Vagina (tissue), 2 donors: Measurements from ENCODE around the gene BICD1. TPM values are rescaled to one million over a fixed set of nuclear protein-coding genes. Genes with fewer than 3 reads are reported as not detected.
A peak's percentile ranks its signal among the peaks of the same experiment; 100 is the strongest.

ENCODE experiments used
- DNase-seq, 2 donors: peaks; one replicate each; pipeline ENCODE4 v3.0.0-alpha.2; 2017; ENCODE audit errors: extremely low spot score in 2 of 2
- H3K27ac ChIP-seq: fragments of 200-600 bp; sonication (generic); one replicate; pipeline ENCODE4 v1.5.1; 2019
- H3K27me3 ChIP-seq: fragments of 200-600 bp; sonication (generic); one replicate; pipeline ENCODE4 v1.5.1; 2019
- H3K36me3 ChIP-seq, 2 donors: fragments of 200-600 bp; sonication (generic); one replicate each; pipeline ENCODE4 v1.5.1; 2017 to 2019
- H3K4me1 ChIP-seq: fragments of 200-600 bp; sonication (generic); one replicate; pipeline ENCODE4 v1.5.1; 2019
- H3K4me3 ChIP-seq, 2 donors: fragments of 200-600 bp; sonication (generic); 1 replicate in 1 of 2; 2 replicates in 1 of 2; pipeline ENCODE4 v1.5.1; 2016 to 2019
- H3K9me3 ChIP-seq: fragments of 200-600 bp; sonication (generic); one replicate; pipeline ENCODE4 v1.5.1; 2019
- POLR2A ChIP-seq, 2 donors: fragments of 450-650 bp; IDR thresholded peaks; one replicate each; pipeline ENCODE4 v1.6.1; 2017; ENCODE audit warnings: antibody characterized with exemption in 2 of 2, mild to moderate bottlenecking in 2 of 2, moderate library complexity in 2 of 2
- POLR2AphosphoS5 ChIP-seq, 2 donors: sonication (generic); formaldehyde crosslinking; IDR thresholded peaks; one replicate each; pipeline ENCODE4 v1.9.0; 2017; ENCODE audit warnings: antibody characterized with exemption in 2 of 2, mild to moderate bottlenecking in 2 of 2, low read depth in 1 of 2; ENCODE audit not compliant: insufficient read depth in 1 of 2
- intact Hi-C: fragments of 100-400 bp; cut with DNase I; formaldehyde crosslinking; loops from one replicate; pipeline ENCODE4 v1.15.1; 2023
- total RNA-seq: library from RNA; depleted of rRNA; stranded (reverse); fragments of >200 nt; gene quantifications from one replicate; pipeline ENCODE4 v1.2.3, GENCODE V29; 2016
- TF ChIP-seq, protein P1 (sequence below), 3 experiments: fragments of 450-650 bp in 2 of 3; fragments of 200-600 bp in 1 of 3; sonication (generic) in 1 of 3; IDR thresholded peaks; one replicate each; pipeline ENCODE4 v1.5.1; 2017 to 2019; ENCODE audit warnings: antibody characterized with exemption in 3 of 3, mild to moderate bottlenecking in 2 of 3, moderate library complexity in 2 of 3

The BICD1 gene
- 19.6 TPM for total RNA-seq

DNA sequence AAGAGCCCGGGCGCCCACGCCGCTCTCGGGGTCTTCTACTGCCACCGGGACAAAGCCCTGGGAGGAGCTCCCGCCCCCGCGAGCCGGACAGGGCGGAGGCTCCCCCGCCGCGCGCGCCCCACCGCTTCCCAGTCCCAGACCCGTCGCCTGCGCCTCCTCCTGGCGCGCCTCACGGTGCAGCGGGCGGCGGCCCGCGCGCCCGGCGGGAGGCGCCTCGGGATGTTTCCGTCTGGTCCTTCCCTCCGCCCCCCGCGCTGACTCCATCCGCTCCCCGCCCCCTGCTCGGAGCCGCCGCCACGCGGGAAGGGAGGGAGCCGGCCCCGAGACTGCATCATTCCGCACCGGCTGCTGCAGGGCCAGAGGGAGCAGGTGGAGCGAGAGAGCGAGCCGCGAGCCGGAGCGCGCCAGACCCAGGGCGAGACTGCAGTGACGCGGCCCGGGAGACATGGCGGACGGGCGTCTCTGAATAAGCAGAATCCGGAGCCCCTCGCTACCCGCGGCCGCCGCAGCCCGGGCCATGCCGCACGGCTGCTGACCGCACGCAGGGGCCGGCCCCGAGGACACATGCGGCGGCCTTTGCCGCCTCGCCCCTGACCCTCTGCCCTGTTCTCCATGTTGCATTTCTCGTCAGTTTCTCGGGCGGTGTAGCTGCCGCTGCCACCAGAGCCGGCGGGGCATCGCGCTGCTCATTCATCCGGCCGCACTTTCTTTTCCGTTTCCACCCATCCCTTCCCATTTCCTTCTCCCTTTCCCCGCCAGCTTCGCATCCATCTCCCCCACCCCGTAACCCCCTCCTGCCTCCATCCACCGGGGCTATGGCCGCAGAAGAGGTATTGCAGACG is at the start of gene BICD1:
Gene BICD1 (plus strand): TSS at position 331 of the 842 bp plus-strand sequence. CDS start 485 bp downstream, at position 816.
- intact Hi-C loops, result loop anchor here (10.0 kb wide), 1 partner anchor 452 kb away; the partner anchor contains the start of gene ETFBKMT
- H3K27me3 ChIP-seq, result no peaks in the 10 kb centered on the region
- H3K36me3 ChIP-seq, result no peaks in the 10 kb centered on the region
- peak within 1 kb of the TSS; percentile 78 to 90 for H3K4me3 ChIP-seq
- H3K9me3 ChIP-seq, result no peaks in the 10 kb centered on the region
- peak within 1 kb of the TSS; percentile 82 for H3K27ac ChIP-seq
- TF ChIP-seq POLR2AphosphoS5 (IDR thresholded peaks at IDR 0.05; ENCODE audit: insufficient read depth in 1 of 2, low read depth in 1 of 2) (peak in 1 of 2 donors; percentile 74), POLR2A (IDR thresholded peaks at IDR 0.05) (peak in 1 of 2 donors; percentile 44)
- TF ChIP-seq, protein P1, sequence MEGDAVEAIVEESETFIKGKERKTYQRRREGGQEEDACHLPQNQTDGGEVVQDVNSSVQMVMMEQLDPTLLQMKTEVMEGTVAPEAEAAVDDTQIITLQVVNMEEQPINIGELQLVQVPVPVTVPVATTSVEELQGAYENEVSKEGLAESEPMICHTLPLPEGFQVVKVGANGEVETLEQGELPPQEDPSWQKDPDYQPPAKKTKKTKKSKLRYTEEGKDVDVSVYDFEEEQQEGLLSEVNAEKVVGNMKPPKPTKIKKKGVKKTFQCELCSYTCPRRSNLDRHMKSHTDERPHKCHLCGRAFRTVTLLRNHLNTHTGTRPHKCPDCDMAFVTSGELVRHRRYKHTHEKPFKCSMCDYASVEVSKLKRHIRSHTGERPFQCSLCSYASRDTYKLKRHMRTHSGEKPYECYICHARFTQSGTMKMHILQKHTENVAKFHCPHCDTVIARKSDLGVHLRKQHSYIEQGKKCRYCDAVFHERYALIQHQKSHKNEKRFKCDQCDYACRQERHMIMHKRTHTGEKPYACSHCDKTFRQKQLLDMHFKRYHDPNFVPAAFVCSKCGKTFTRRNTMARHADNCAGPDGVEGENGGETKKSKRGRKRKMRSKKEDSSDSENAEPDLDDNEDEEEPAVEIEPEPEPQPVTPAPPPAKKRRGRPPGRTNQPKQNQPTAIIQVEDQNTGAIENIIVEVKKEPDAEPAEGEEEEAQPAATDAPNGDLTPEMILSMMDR (IDR thresholded peaks at IDR 0.05), result peak in 2 of 3 experiments; percentile 19 to 29
- DNase-seq, result peak in 1 of 2 donors; percentile 87
- peaks cover 31% of the 10 kb centered on the region for H3K4me1 ChIP-seq

- H3K9me3 ChIP-seq, result no peaks in the 10 kb centered on the region
- no peak overlapping the region for H3K27ac ChIP-seq
- no peaks in the 10 kb centered on the region for H3K4me1 ChIP-seq
- no peak for DNase-seq
- no peaks in the 10 kb centered on the region for H3K36me3 ChIP-seq
- TF ChIP-seq, protein P1 (IDR thresholded peaks at IDR 0.05), result no peak
- TF ChIP-seq POLR2AphosphoS5 (IDR thresholded peaks at IDR 0.05; ENCODE audit: insufficient read depth in 1 of 2, low read depth in 1 of 2) (no peak), POLR2A (IDR thresholded peaks at IDR 0.05) (no peak)
- intact Hi-C loops, result loop anchor here (2.0 kb wide), 1 partner anchor 244 kb away; no protein-coding TSS in a partner anchor
- H3K27me3 ChIP-seq, result no peaks in the 10 kb centered on the region
- no peak overlapping the region for H3K4me3 ChIP-seq
These were observed 45.6 kb upstream of the BICD1 start for GRCh38 chr12:32061033-32061432.

DNA sequence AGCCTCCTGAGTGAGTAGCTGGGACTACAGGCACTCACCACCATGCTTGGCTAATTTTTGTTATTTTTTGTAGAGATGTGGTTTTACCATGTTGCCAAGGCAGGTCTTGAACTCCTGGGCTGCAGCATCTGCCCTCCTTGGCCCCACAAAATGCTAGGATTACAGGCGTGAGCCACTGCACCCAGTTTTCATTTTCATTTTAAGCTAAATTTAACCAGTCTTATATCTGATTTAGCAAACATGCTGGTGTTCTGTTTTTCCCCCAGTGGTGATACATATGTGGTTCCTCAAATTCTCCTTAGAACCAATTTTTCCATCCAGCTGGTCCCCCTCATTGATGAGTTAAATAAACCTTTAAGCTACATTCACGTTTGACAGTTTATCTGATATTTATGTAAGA is 43.8 kb upstream of the BICD1 start:
- Histone ChIP-seq H3K4me3 (no peak overlapping the region), H3K36me3 (no peaks in the 10 kb centered on the region), H3K27me3 (no peaks in the 10 kb centered on the region), H3K9me3 (no peaks in the 10 kb centered on the region), H3K4me1 (no peaks in the 10 kb centered on the region), H3K27ac (no peak overlapping the region)
- TF ChIP-seq, protein P1 (IDR thresholded peaks at IDR 0.05), result no peak
- no peak for TF ChIP-seq POLR2AphosphoS5 (IDR thresholded peaks at IDR 0.05; ENCODE audit: insufficient read depth in 1 of 2, low read depth in 1 of 2)
- no peak for TF ChIP-seq POLR2A (IDR thresholded peaks at IDR 0.05)
- intact Hi-C loops, result no loop called here
- no peak for DNase-seq

DNA sequence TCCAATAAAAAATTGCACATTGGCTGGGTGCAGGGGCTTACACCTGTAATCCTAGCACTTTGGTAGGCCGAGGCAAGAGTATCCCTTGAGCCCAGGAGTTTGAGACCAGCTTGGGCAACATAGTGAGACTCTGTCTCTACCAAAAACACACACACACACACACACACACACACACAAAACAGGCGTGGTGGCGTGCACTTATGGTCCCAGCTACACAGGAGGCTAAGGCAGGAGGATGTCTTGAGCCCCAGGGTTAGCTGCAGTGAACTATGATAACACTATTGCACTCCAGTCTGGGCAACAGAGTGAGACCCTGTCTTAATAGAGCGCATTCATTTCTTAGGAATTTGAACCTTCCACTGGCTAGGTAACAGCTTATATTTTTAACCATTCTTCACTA is 42.9 kb upstream of the BICD1 start:
- no peak for TF ChIP-seq POLR2AphosphoS5 (IDR thresholded peaks at IDR 0.05; ENCODE audit: insufficient read depth in 1 of 2, low read depth in 1 of 2)
- TF ChIP-seq POLR2A (IDR thresholded peaks at IDR 0.05), result no peak
- TF ChIP-seq, protein P1 (IDR thresholded peaks at IDR 0.05), result no peak
- H3K4me3 ChIP-seq, result no peak overlapping the region
- H3K9me3 ChIP-seq, result no peaks in the 10 kb centered on the region
- H3K27me3 ChIP-seq, result no peaks in the 10 kb centered on the region
- H3K4me1 ChIP-seq, result no peaks in the 10 kb centered on the region
- no peak for DNase-seq
- intact Hi-C loops, result no loop called here
- no peaks in the 10 kb centered on the region for H3K36me3 ChIP-seq
- no peak overlapping the region for H3K27ac ChIP-seq

- DNase-seq, result no peak
- TF ChIP-seq POLR2A (IDR thresholded peaks at IDR 0.05), result no peak
- TF ChIP-seq, protein P1 (IDR thresholded peaks at IDR 0.05), result no peak
- TF ChIP-seq POLR2AphosphoS5 (IDR thresholded peaks at IDR 0.05; ENCODE audit: insufficient read depth in 1 of 2, low read depth in 1 of 2), result no peak
These were observed 40.4 kb upstream of the BICD1 start for GRCh38 chr12:32066206-32066605.

More at GRCh38 chr12:32066206-32066605, 40.4 kb upstream of the BICD1 start:
- Histone ChIP-seq H3K4me1 (no peaks in the 10 kb centered on the region), H3K9me3 (no peaks in the 10 kb centered on the region), H3K4me3 (no peak overlapping the region), H3K36me3 (no peaks in the 10 kb centered on the region), H3K27ac (no peak overlapping the region), H3K27me3 (no peaks in the 10 kb centered on the region)
- intact Hi-C loops, result no loop called here
